Endothelial cell of umbilical vein (primary cell): ENCODE results near the gene RASAL2. TPM values are rescaled to one million over a fixed set of nuclear protein-coding genes. Genes with fewer than 3 reads are reported as not detected.

Source experiments
- BruUV-seq: library from RNA; stranded (reverse); fragments of 400-500 nt; replicated peaks from 2 replicates; lab custom pipeline; 2021; lab: Mats Ljungman, UMichigan
- CTCF ChIA-PET: fragments of 300-600, 350-600 bp; sonication (Branson Sonifier 250); formaldehyde crosslinking; loops from one replicate; lab custom pipeline; 2021; ENCODE audit warnings: antibody characterized with exemption, inconsistent platforms; lab: Charles Lee
- POLR2A ChIA-PET: fragments of 300-600, 350-600 bp; sonication (Branson Sonifier 250); formaldehyde crosslinking; loops from one replicate; lab custom pipeline; 2021; ENCODE audit warnings: antibody characterized with exemption, inconsistent platforms; lab: Charles Lee
- DNase-seq: peaks from one replicate; pipeline ENCODE4 v3.0.0-alpha.2; 2011; ENCODE audit warnings: low read depth, low spot score
- FAIRE-seq: peaks from 2 replicates; lab custom pipeline; 2011; peaks lifted over from hg19 to GRCh38; lab: Jason Lieb, UNC
- H2AFZ ChIP-seq: 2 replicates; pipeline ENCODE4 v1.6.0; 2012; ENCODE audit warnings: low read depth, low read length, control low read depth, inconsistent platforms
- H3K27ac ChIP-seq: 2 replicates; pipeline ENCODE4 v1.5.1; 2011; ENCODE audit warnings: low read depth, mild to moderate bottlenecking, control low read depth, low read length, moderate library complexity; ENCODE audit not compliant: insufficient read depth
- H3K27me3 ChIP-seq, 2 experiments: 2 replicates each; pipeline versions ENCODE4 v1.6.0 to v1.6.1; 2011; ENCODE audit warnings: low read length in 2 of 2, mixed read lengths in 1 of 2; ENCODE audit not compliant: control insufficient read depth in 2 of 2, insufficient read depth in 2 of 2
- H3K36me3 ChIP-seq, 2 experiments: 2 replicates in 1 of 2; 3 replicates in 1 of 2; pipeline ENCODE4 v1.5.1; 2011; ENCODE audit warnings: low read length in 2 of 2, mild to moderate bottlenecking in 1 of 2, moderate library complexity in 1 of 2; ENCODE audit not compliant: control insufficient read depth in 2 of 2, insufficient read depth in 2 of 2; ENCODE audit errors: extremely low read depth in 1 of 2
- H3K4me1 ChIP-seq: 3 replicates; pipeline ENCODE4 v1.5.1; 2011; ENCODE audit warnings: mild to moderate bottlenecking, low read length; ENCODE audit not compliant: control insufficient read depth, insufficient read depth; ENCODE audit errors: extremely low read depth
- H3K4me2 ChIP-seq: 2 replicates; pipeline ENCODE4 v1.6.1; 2011; ENCODE audit warnings: low read length, control low read depth, mixed read lengths; ENCODE audit not compliant: insufficient read depth
- H3K4me3 ChIP-seq, 3 experiments: fragments of 200-600 bp in 1 of 3; sonication (generic), shearing (Covaris generic) in 1 of 3; replicated peaks in 1 of 3; 2 replicates each; pipeline ENCODE4 v1.5.1; 2011 to 2016; ENCODE audit warnings: control low read depth in 3 of 3, low read length in 3 of 3, mild to moderate bottlenecking in 2 of 3, inconsistent platforms in 1 of 3, low read depth in 1 of 3, moderate library complexity in 1 of 3; ENCODE audit not compliant: insufficient read depth in 1 of 3
- H3K79me2 ChIP-seq: 2 replicates; pipeline ENCODE4 v1.6.0; 2012; ENCODE audit warnings: low read length, inconsistent platforms; ENCODE audit not compliant: control insufficient read depth, insufficient read depth
- H3K9ac ChIP-seq: replicated peaks from 2 replicates; pipeline ENCODE3; 2011; ENCODE audit warnings: low read length, control low read depth; ENCODE audit not compliant: insufficient read depth; ENCODE audit errors: extremely low read depth
- H3K9me1 ChIP-seq: replicated peaks from 3 replicates; pipeline ENCODE4 v1.6.0; 2011; ENCODE audit warnings: mild to moderate bottlenecking, low read length; ENCODE audit not compliant: control insufficient read depth, insufficient read depth; ENCODE audit errors: extremely low read depth
- H3K9me3 ChIP-seq: replicated peaks from 2 replicates; pipeline ENCODE4 v1.5.1; 2012; ENCODE audit warnings: low read length, inconsistent platforms; ENCODE audit not compliant: control insufficient read depth, insufficient read depth
- H4K20me1 ChIP-seq: replicated peaks from 2 replicates; pipeline ENCODE3; 2011; ENCODE audit warnings: mild to moderate bottlenecking, low read length; ENCODE audit not compliant: control insufficient read depth, insufficient read depth; ENCODE audit errors: extremely low read depth
- EZH2 ChIP-seq: IDR thresholded peaks from 2 replicates; pipeline ENCODE4 v1.6.1; 2012; ENCODE audit warnings: borderline replicate concordance, low read depth, mild to moderate bottlenecking, moderate library complexity, low read length, inconsistent platforms; ENCODE audit not compliant: severe bottlenecking
- FOS ChIP-seq: IDR thresholded peaks from 2 replicates; pipeline ENCODE4 v1.6.1; 2011; ENCODE audit warnings: mild to moderate bottlenecking, low read length, moderate library complexity, borderline replicate concordance; ENCODE audit not compliant: insufficient read depth
- GATA2 ChIP-seq: IDR thresholded peaks from 2 replicates; pipeline ENCODE4 v1.7.0; 2011; ENCODE audit warnings: low read depth, mild to moderate bottlenecking, moderate library complexity, mixed read lengths, low read length; ENCODE audit not compliant: insufficient read length, insufficient read depth
- JUN ChIP-seq: IDR thresholded peaks from 2 replicates; pipeline ENCODE4 v1.6.1; 2011; ENCODE audit warnings: borderline replicate concordance, low read depth; ENCODE audit not compliant: insufficient read length, insufficient read depth
- MYC ChIP-seq: IDR thresholded peaks from one replicate; pipeline ENCODE4 v1.6.1; 2011; ENCODE audit warnings: mild to moderate bottlenecking, low read depth, low read length
- POLR2A ChIP-seq: IDR thresholded peaks from 2 replicates; pipeline ENCODE4 v1.6.1; 2012; ENCODE audit warnings: low read depth, mild to moderate bottlenecking, control low read depth, low read length
- POLR2AphosphoS5 ChIP-seq: IDR thresholded peaks from 2 replicates; pipeline ENCODE4 v1.6.1; 2012; ENCODE audit warnings: low read depth, mild to moderate bottlenecking, control low read depth, low read length, moderate library complexity; ENCODE audit not compliant: insufficient read depth
- dilution Hi-C: fragments of 300-500 bp; cut with MboI; formaldehyde crosslinking; loops from one replicate; pipeline ENCODE4 v1.15.0; 2019; ENCODE audit warnings: low sequenced_read_pairs; ENCODE audit not compliant: extremely low pct_ligation_motif_present
- intact Hi-C: fragments of 100-400 bp; cut with micrococcal nuclease; formaldehyde crosslinking; loops from one replicate; pipeline ENCODE4 v1.10.0; 2022
- polyA plus RNA-seq, 4 experiments: library from polyadenylated mRNA; depleted of rRNA in 3 of 4; stranded (reverse) in 3 of 4; unstranded in 1 of 4; fragments of >200 nt; gene quantifications; 2 replicates each; pipeline versions ENCODE4 v1.2.1 to v1.2.3, GENCODE V29; 2011 to 2012; ENCODE audit warnings: missing spikeins in 1 of 4
- total RNA-seq: library from RNA; stranded (reverse); gene quantifications from 2 replicates; pipeline ENCODE4 v1.2.3, GENCODE V29; 2021
- TF ChIP-seq, protein P1 (sequence below), 2 donors: IDR thresholded peaks; 1 replicate in 1 of 2; 2 replicates in 1 of 2; pipeline ENCODE4 v1.5.1; 2011; ENCODE audit warnings: low read length in 2 of 2, mild to moderate bottlenecking in 2 of 2, moderate library complexity in 2 of 2, control low read depth in 1 of 2, inconsistent platforms in 1 of 2, low read depth in 1 of 2; ENCODE audit not compliant: insufficient read depth in 1 of 2; ENCODE audit errors: extremely low read depth in 1 of 2
- TF ChIP-seq, protein P2 (sequence below): IDR thresholded peaks from 2 replicates; pipeline ENCODE4 v1.6.1; 2011; ENCODE audit not compliant: insufficient read depth, insufficient read length

Gene RASAL2
- total and polyA plus RNA-seq, 2 donors (not counting 3 experiments of a cell fraction or from before 2014, with no cell fraction given) = 12.5 to 15.5 TPM

DNA sequence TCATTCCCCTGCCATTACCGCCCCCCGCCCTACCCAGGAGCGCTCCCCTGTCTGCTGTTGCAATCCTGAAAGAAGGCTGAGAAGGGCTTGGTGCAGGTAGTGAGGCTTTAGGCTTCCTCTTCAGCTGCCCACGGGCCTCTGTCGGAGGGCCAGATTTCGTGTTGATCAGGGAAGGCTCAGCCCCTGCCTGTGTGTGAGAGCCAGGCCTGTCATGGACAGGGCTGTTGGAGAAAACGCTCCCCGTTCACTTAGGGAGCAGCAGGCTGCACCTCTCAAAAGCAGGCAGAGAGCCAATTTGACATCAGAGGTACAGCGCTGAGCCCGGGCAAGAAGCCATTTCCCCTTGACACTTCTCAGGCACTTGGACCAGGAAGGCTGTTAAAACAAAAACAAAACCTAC lies 438.0 kb downstream of the RASAL2 start:
- Histone ChIP-seq H3K9me3 (no peaks in the 10 kb centered on the region), H3K27me3 (no peaks in the 10 kb centered on the region), H3K4me3 (no peak overlapping the region), H3K79me2 (no peaks in the 10 kb centered on the region), H3K36me3 (no peaks in the 10 kb centered on the region), H4K20me1 (no peaks in the 10 kb centered on the region), H3K4me1 (no peaks in the 10 kb centered on the region), H3K4me2 (no peak overlapping the region), H3K9ac (no peak overlapping the region), H3K27ac (no peak overlapping the region), H2AFZ (peak overlapping the region; percentile 52), H3K9me1 (no peaks in the 10 kb centered on the region)
- no peak for FAIRE-seq
- CTCF ChIA-PET = interaction anchor here (0.5 to 14.6 kb wide), 29 partner anchors 9 to 837 kb away, joined by 3 to 349 read pairs (median 4); partner anchors contain the start of gene SOAT1
- TF ChIP-seq POLR2AphosphoS5 = no peak
- no peak for TF ChIP-seq MYC
- TF ChIP-seq EZH2 = no peak
- no peak for TF ChIP-seq FOS
- TF ChIP-seq GATA2 = no peak
- TF ChIP-seq JUN = no peak
- TF ChIP-seq, protein P1, sequence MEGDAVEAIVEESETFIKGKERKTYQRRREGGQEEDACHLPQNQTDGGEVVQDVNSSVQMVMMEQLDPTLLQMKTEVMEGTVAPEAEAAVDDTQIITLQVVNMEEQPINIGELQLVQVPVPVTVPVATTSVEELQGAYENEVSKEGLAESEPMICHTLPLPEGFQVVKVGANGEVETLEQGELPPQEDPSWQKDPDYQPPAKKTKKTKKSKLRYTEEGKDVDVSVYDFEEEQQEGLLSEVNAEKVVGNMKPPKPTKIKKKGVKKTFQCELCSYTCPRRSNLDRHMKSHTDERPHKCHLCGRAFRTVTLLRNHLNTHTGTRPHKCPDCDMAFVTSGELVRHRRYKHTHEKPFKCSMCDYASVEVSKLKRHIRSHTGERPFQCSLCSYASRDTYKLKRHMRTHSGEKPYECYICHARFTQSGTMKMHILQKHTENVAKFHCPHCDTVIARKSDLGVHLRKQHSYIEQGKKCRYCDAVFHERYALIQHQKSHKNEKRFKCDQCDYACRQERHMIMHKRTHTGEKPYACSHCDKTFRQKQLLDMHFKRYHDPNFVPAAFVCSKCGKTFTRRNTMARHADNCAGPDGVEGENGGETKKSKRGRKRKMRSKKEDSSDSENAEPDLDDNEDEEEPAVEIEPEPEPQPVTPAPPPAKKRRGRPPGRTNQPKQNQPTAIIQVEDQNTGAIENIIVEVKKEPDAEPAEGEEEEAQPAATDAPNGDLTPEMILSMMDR (IDR thresholded peaks at IDR 0.05; ENCODE audit: extremely low read depth in 1 of 2, insufficient read depth in 1 of 2, low read depth in 1 of 2, low read length in 2 of 2) = no peak
- TF ChIP-seq, protein P2, sequence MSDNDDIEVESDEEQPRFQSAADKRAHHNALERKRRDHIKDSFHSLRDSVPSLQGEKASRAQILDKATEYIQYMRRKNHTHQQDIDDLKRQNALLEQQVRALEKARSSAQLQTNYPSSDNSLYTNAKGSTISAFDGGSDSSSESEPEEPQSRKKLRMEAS = no peak
- TF ChIP-seq POLR2A = no peak
- no TSS peak for BruUV-seq
- dilution Hi-C loops (no loop called here), intact Hi-C loops (loop anchor here (1.0 to 5.0 kb wide), 5 partner anchors 221 to 550 kb away; partner anchors contain the start of gene TOR3A)
- POLR2A ChIA-PET = interaction anchor here (0.5 kb wide), 1 partner anchor 222 kb away, joined by 3 read pairs; no protein-coding TSS in a partner anchor
- no peak for DNase-seq
